GM18511 (cell line): ENCODE results near the gene SLMAP.
"Not testable (repeated sequence)": the region's sequence is repeated elsewhere in the genome, so short reads cannot be mapped to it uniquely, and the experiment has no call there.

Source experiments
- ATAC-seq: cut with Tn5 transposase; IDR thresholded peaks from one replicate; pipeline ENCODE4 v1.9.1; 2021; ENCODE audit warnings: mild to moderate bottlenecking, moderate library complexity; ENCODE audit not compliant: unreplicated experiment

The SLMAP gene

GRCh38 chr3:57876632-57877031 is 120.5 kb downstream of the SLMAP start:
- ATAC-seq, result no peak

GRCh38 chr3:57877116-57877515 is 121.0 kb downstream of the SLMAP start:
- no peak for ATAC-seq

GRCh38 chr3:57884436-57884835 is 128.3 kb downstream of the SLMAP start:
- ATAC-seq, result not testable (repeated sequence)

GRCh38 chr3:57889807-57890206 is 133.7 kb downstream of the SLMAP start:
- no peak for ATAC-seq

GRCh38 chr3:57890874-57891273 is 134.8 kb downstream of the SLMAP start:
- ATAC-seq, result no peak

- no peak for ATAC-seq
These were observed 136.3 kb downstream of the SLMAP start for GRCh38 chr3:57892423-57892822.

GRCh38 chr3:57893156-57893555 is 137.0 kb downstream of the SLMAP start:
- ATAC-seq, result no peak

GRCh38 chr3:57893668-57894067 is 137.6 kb downstream of the SLMAP start:
- ATAC-seq, result no peak

GRCh38 chr3:57896031-57896430 is 139.9 kb downstream of the SLMAP start:
- no peak for ATAC-seq

- ATAC-seq, result no peak
These were observed 140.6 kb downstream of the SLMAP start for GRCh38 chr3:57896691-57897090.

- ATAC-seq, result no peak
These were observed 144.7 kb downstream of the SLMAP start for GRCh38 chr3:57900786-57901185.

GRCh38 chr3:57903124-57903890 is 147.2 kb downstream of the SLMAP start:
- ATAC-seq, result no peak

GRCh38 chr3:57910990-57911389 is 154.9 kb downstream of the SLMAP start:
- no peak for ATAC-seq

- no peak for ATAC-seq
These were observed 155.5 kb downstream of the SLMAP start for GRCh38 chr3:57911593-57911992.

- no peak for ATAC-seq
These were observed 161.5 kb downstream of the SLMAP start for GRCh38 chr3:57917601-57918000.

GRCh38 chr3:57918123-57918837 is 162.2 kb downstream of the SLMAP start:
- ATAC-seq, result no peak

- no peak for ATAC-seq
These were observed 163.9 kb downstream of the SLMAP start for GRCh38 chr3:57919987-57920386.

- no peak for ATAC-seq
These were observed 167.0 kb downstream of the SLMAP start for GRCh38 chr3:57923101-57923500.

- ATAC-seq, result no peak
These were observed 167.6 kb downstream of the SLMAP start for GRCh38 chr3:57923752-57924151.

GRCh38 chr3:57927166-57927565 is 171.1 kb downstream of the SLMAP start:
- ATAC-seq, result no peak

GRCh38 chr3:57927916-57928315 is 171.8 kb downstream of the SLMAP start:
- ATAC-seq, result no peak

- ATAC-seq, result no peak
These were observed 172.4 kb downstream of the SLMAP start for GRCh38 chr3:57928511-57928910.
